Neural progenitor cell (in vitro differentiated cells): ENCODE results near the gene PPIA.

Experiments used
- EZH2 ChIP-seq: fragments of 200-600 bp; sonication (generic); IDR thresholded peaks from 2 replicates; pipeline ENCODE4 v1.6.1; 2017; ENCODE audit warnings: antibody characterized with exemption, mild to moderate bottlenecking, moderate library complexity
- TF ChIP-seq, protein P1 (sequence below): fragments of 200-600 bp; sonication (generic); IDR thresholded peaks from 2 replicates; pipeline ENCODE4 v1.5.1; 2017; ENCODE audit warnings: antibody characterized with exemption, mild to moderate bottlenecking

GRCh38 chr7:44749992-44750391 lies 46.5 kb upstream of the PPIA start:
- TF ChIP-seq, protein P1, sequence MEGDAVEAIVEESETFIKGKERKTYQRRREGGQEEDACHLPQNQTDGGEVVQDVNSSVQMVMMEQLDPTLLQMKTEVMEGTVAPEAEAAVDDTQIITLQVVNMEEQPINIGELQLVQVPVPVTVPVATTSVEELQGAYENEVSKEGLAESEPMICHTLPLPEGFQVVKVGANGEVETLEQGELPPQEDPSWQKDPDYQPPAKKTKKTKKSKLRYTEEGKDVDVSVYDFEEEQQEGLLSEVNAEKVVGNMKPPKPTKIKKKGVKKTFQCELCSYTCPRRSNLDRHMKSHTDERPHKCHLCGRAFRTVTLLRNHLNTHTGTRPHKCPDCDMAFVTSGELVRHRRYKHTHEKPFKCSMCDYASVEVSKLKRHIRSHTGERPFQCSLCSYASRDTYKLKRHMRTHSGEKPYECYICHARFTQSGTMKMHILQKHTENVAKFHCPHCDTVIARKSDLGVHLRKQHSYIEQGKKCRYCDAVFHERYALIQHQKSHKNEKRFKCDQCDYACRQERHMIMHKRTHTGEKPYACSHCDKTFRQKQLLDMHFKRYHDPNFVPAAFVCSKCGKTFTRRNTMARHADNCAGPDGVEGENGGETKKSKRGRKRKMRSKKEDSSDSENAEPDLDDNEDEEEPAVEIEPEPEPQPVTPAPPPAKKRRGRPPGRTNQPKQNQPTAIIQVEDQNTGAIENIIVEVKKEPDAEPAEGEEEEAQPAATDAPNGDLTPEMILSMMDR = no peak
- TF ChIP-seq EZH2 = no peak
